Measurements from ENCODE around the gene PLA2G4C.

DNA sequence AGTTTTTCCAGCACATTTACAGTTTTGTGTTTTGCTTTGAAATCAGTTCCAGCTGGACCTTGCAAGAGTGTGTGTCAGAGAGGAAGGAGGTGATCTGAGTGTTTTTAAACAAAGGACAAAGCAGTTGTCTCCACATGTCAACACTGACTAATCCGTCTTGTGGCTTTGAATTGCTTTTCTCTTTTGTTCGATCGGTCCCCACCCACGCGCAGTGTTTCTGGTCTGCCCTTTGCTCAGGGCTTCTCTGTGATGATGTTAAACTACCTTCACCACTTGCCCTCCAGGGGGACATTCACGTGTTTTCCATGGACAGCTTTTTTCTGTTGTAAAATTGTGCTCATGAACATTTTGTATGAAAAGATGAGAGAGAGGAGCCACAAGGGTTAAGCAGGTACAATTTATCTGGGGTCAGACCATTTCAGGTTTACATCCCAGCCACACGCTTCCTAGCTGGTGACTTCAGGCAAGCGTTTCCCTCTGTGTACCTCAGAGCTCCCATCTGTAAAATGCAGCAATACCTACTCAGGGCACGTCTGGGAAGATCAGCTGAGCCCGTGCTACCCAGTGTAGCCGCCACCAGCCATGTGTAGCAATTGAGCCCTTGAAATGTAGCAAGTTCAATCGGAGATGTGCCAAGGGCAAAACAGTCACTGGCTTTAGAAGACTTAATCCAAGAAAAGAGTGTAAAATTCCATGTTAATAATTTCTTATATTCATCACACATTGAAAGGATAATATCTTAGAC, 13.5 kb upstream of the PLA2G4C start:
- TF ChIP-seq, protein P1, sequence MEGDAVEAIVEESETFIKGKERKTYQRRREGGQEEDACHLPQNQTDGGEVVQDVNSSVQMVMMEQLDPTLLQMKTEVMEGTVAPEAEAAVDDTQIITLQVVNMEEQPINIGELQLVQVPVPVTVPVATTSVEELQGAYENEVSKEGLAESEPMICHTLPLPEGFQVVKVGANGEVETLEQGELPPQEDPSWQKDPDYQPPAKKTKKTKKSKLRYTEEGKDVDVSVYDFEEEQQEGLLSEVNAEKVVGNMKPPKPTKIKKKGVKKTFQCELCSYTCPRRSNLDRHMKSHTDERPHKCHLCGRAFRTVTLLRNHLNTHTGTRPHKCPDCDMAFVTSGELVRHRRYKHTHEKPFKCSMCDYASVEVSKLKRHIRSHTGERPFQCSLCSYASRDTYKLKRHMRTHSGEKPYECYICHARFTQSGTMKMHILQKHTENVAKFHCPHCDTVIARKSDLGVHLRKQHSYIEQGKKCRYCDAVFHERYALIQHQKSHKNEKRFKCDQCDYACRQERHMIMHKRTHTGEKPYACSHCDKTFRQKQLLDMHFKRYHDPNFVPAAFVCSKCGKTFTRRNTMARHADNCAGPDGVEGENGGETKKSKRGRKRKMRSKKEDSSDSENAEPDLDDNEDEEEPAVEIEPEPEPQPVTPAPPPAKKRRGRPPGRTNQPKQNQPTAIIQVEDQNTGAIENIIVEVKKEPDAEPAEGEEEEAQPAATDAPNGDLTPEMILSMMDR (IDR thresholded peaks at IDR 0.05; ENCODE audit: low read depth, low read length, missing input control) = no peak
- TF ChIP-seq TAF1 (conservative IDR thresholded peaks at IDR 0.05) = no peak
- TF ChIP-seq, protein P2, sequence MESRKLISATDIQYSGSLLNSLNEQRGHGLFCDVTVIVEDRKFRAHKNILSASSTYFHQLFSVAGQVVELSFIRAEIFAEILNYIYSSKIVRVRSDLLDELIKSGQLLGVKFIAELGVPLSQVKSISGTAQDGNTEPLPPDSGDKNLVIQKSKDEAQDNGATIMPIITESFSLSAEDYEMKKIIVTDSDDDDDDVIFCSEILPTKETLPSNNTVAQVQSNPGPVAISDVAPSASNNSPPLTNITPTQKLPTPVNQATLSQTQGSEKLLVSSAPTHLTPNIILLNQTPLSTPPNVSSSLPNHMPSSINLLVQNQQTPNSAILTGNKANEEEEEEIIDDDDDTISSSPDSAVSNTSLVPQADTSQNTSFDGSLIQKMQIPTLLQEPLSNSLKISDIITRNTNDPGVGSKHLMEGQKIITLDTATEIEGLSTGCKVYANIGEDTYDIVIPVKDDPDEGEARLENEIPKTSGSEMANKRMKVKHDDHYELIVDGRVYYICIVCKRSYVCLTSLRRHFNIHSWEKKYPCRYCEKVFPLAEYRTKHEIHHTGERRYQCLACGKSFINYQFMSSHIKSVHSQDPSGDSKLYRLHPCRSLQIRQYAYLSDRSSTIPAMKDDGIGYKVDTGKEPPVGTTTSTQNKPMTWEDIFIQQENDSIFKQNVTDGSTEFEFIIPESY (IDR thresholded peaks at IDR 0.05) = no peak
- TF ChIP-seq JUND (IDR thresholded peaks at IDR 0.05) = no peak
- no peak for TF ChIP-seq SP1 (IDR thresholded peaks at IDR 0.05)
- TF ChIP-seq RAD21 (IDR thresholded peaks at IDR 0.05) = no peak
- TF ChIP-seq, protein P3, sequence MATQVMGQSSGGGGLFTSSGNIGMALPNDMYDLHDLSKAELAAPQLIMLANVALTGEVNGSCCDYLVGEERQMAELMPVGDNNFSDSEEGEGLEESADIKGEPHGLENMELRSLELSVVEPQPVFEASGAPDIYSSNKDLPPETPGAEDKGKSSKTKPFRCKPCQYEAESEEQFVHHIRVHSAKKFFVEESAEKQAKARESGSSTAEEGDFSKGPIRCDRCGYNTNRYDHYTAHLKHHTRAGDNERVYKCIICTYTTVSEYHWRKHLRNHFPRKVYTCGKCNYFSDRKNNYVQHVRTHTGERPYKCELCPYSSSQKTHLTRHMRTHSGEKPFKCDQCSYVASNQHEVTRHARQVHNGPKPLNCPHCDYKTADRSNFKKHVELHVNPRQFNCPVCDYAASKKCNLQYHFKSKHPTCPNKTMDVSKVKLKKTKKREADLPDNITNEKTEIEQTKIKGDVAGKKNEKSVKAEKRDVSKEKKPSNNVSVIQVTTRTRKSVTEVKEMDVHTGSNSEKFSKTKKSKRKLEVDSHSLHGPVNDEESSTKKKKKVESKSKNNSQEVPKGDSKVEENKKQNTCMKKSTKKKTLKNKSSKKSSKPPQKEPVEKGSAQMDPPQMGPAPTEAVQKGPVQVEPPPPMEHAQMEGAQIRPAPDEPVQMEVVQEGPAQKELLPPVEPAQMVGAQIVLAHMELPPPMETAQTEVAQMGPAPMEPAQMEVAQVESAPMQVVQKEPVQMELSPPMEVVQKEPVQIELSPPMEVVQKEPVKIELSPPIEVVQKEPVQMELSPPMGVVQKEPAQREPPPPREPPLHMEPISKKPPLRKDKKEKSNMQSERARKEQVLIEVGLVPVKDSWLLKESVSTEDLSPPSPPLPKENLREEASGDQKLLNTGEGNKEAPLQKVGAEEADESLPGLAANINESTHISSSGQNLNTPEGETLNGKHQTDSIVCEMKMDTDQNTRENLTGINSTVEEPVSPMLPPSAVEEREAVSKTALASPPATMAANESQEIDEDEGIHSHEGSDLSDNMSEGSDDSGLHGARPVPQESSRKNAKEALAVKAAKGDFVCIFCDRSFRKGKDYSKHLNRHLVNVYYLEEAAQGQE (IDR thresholded peaks at IDR 0.05) = no peak
- no peak for TF ChIP-seq YY1 (IDR thresholded peaks at IDR 0.05)
- no peak for TF ChIP-seq EGR1 (IDR thresholded peaks at IDR 0.05; ENCODE audit: low read depth in 2 of 2)
- TF ChIP-seq, protein P4, sequence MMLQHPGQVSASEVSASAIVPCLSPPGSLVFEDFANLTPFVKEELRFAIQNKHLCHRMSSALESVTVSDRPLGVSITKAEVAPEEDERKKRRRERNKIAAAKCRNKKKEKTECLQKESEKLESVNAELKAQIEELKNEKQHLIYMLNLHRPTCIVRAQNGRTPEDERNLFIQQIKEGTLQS (IDR thresholded peaks at IDR 0.05) = no peak
- TF ChIP-seq GABPA (IDR thresholded peaks at IDR 0.05 in 1 of 2, conservative IDR thresholded peaks at IDR 0.05 in 1 of 2) = no peak
- TF ChIP-seq FOXA2 (IDR thresholded peaks at IDR 0.05) = no peak
- TF ChIP-seq, protein P5, sequence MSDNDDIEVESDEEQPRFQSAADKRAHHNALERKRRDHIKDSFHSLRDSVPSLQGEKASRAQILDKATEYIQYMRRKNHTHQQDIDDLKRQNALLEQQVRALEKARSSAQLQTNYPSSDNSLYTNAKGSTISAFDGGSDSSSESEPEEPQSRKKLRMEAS (IDR thresholded peaks at IDR 0.05) = no peak
- TF ChIP-seq RXRA (IDR thresholded peaks at IDR 0.05) = no peak

Data from liver (tissue), 3 donors.